Measurements from ENCODE around the gene MSX2. TPM values are rescaled to one million over a fixed set of nuclear protein-coding genes. Genes with fewer than 3 reads are reported as not detected.

Gene MSX2
- total RNA-seq, 1 experiment from 2014 or later, result 4.9 TPM

- ChIA-PET POLR2A (ENCODE audit: unreplicated experiment) (no interaction called here), CTCF (no interaction called here)
- TF ChIP-seq EZH2phosphoT487 (IDR thresholded peaks at IDR 0.05; ENCODE audit: borderline replicate concordance, low read length), result no peak
- TF ChIP-seq EZH2 (IDR thresholded peaks at IDR 0.05; ENCODE audit: low read length, unreplicated experiment), result no peak
- no peak for TF ChIP-seq CTCF (conservative IDR thresholded peaks at IDR 0.05; ENCODE audit: low read depth, low read length)
- Histone ChIP-seq H3K4me1 (ENCODE audit: insufficient read depth, low read length) (no peaks in the 10 kb centered on the region), H3K4me2 (ENCODE audit: low read length) (no peak overlapping the region), H3K4me3 (ENCODE audit: low read length) (no peak overlapping the region), H3K27ac (ENCODE audit: low read length) (no peak overlapping the region), H4K20me1 (ENCODE audit: low read length) (no peaks in the 10 kb centered on the region), H2AFZ (ENCODE audit: low read length) (no peak overlapping the region), H3F3A (ENCODE audit: low read length, unreplicated experiment) (no peaks in the 10 kb centered on the region), H3K79me2 (ENCODE audit: low read length) (no peaks in the 10 kb centered on the region), H3K36me3 (ENCODE audit: low read depth, low read length) (no peaks in the 10 kb centered on the region), H3K27me3 (ENCODE audit: low read length) (no peaks in the 10 kb centered on the region), H3K9ac (ENCODE audit: low read length) (no peak overlapping the region), H3K9me3 (ENCODE audit: low read length) (no peaks in the 10 kb centered on the region), H3K9me2 (replicated peaks; ENCODE audit: low read length) (no peaks in the 10 kb centered on the region)
- intact Hi-C loops (cut with micrococcal nuclease), result no loop called here
- ATAC-seq (no peak), DNase-seq (no peak)
- BruUV-seq (replicated peaks), result no TSS peak
Measured at GRCh38 chr5:174707671-174708070, 16.7 kb upstream of the MSX2 start.

- ChIA-PET CTCF (no interaction called here), POLR2A (ENCODE audit: unreplicated experiment) (no interaction called here)
- Histone ChIP-seq H3K79me2 (ENCODE audit: low read length) (no peaks in the 10 kb centered on the region), H3K36me3 (ENCODE audit: low read depth, low read length) (no peaks in the 10 kb centered on the region), H4K20me1 (ENCODE audit: low read length) (no peaks in the 10 kb centered on the region), H3K27me3 (ENCODE audit: low read length) (no peaks in the 10 kb centered on the region), H2AFZ (ENCODE audit: low read length) (no peak overlapping the region), H3K4me2 (ENCODE audit: low read length) (no peak overlapping the region), H3K4me1 (ENCODE audit: insufficient read depth, low read length) (no peaks in the 10 kb centered on the region), H3K9me3 (ENCODE audit: low read length) (no peaks in the 10 kb centered on the region), H3K9ac (ENCODE audit: low read length) (no peak overlapping the region), H3F3A (ENCODE audit: low read length, unreplicated experiment) (no peaks in the 10 kb centered on the region), H3K4me3 (ENCODE audit: low read length) (no peak overlapping the region), H3K9me2 (replicated peaks; ENCODE audit: low read length) (no peaks in the 10 kb centered on the region), H3K27ac (ENCODE audit: low read length) (no peak overlapping the region)
- intact Hi-C loops (cut with micrococcal nuclease), result no loop called here
- ATAC-seq (no peak), DNase-seq (no peak)
- TF ChIP-seq EZH2phosphoT487 (IDR thresholded peaks at IDR 0.05; ENCODE audit: borderline replicate concordance, low read length), result no peak
- TF ChIP-seq EZH2 (IDR thresholded peaks at IDR 0.05; ENCODE audit: low read length, unreplicated experiment), result no peak
- TF ChIP-seq CTCF (conservative IDR thresholded peaks at IDR 0.05; ENCODE audit: low read depth, low read length), result no peak
- BruUV-seq (replicated peaks), result no TSS peak
Measured at GRCh38 chr5:174708476-174709207, 15.7 kb upstream of the MSX2 start.

GRCh38 chr5:174714751-174715150, 9.6 kb upstream of the MSX2 start:
- Histone ChIP-seq H3K9me3 (ENCODE audit: low read length) (no peaks in the 10 kb centered on the region), H4K20me1 (ENCODE audit: low read length) (no peaks in the 10 kb centered on the region), H3K36me3 (ENCODE audit: low read depth, low read length) (no peaks in the 10 kb centered on the region), H3K4me1 (ENCODE audit: insufficient read depth, low read length) (peaks cover 13% of the 10 kb centered on the region), H3K9me2 (replicated peaks; ENCODE audit: low read length) (no peaks in the 10 kb centered on the region), H3K27ac (ENCODE audit: low read length) (no peak overlapping the region), H3F3A (ENCODE audit: low read length, unreplicated experiment) (no peaks in the 10 kb centered on the region), H3K9ac (ENCODE audit: low read length) (no peak overlapping the region), H2AFZ (ENCODE audit: low read length) (no peak overlapping the region), H3K4me2 (ENCODE audit: low read length) (no peak overlapping the region), H3K79me2 (ENCODE audit: low read length) (no peaks in the 10 kb centered on the region), H3K27me3 (ENCODE audit: low read length) (no peaks in the 10 kb centered on the region), H3K4me3 (ENCODE audit: low read length) (no peak overlapping the region)
- CTCF ChIA-PET, result no interaction called here
- TF ChIP-seq EZH2 (IDR thresholded peaks at IDR 0.05; ENCODE audit: low read length, unreplicated experiment) (no peak), EZH2phosphoT487 (IDR thresholded peaks at IDR 0.05; ENCODE audit: borderline replicate concordance, low read length) (no peak), CTCF (conservative IDR thresholded peaks at IDR 0.05; ENCODE audit: low read depth, low read length) (no peak)
- ATAC-seq (no peak), DNase-seq (no peak)
- BruUV-seq (replicated peaks), result no TSS peak
- intact Hi-C loops (cut with micrococcal nuclease), result no loop called here
- POLR2A ChIA-PET (ENCODE audit: unreplicated experiment), result no interaction called here
